ENCODE measurements around the gene DHX34. TPM values are rescaled to one million over a fixed set of nuclear protein-coding genes. Genes with fewer than 3 reads are reported as not detected.
"Not testable (repeated sequence)": the region's sequence is repeated elsewhere in the genome, so short reads cannot be mapped to it uniquely, and the experiment has no call there.

The DHX34 gene
- total RNA-seq, 2 donors from 2014 or later: 20.4 to 21.3 TPM

GRCh38 chr19:47324502-47324901 lies 24.6 kb upstream of the DHX34 start:
- no peaks in the 10 kb centered on the region for H3K36me3 ChIP-seq
- H3K27ac ChIP-seq: peak overlapping the region in 1 of 2 donors; percentile 55
- no peaks in the 10 kb centered on the region for H3K27me3 ChIP-seq (replicated peaks; ENCODE audit: insufficient read depth)
- H3K9me3 ChIP-seq: no peaks in the 10 kb centered on the region
- peak overlapping the region; percentile 44 for H3K4me3 ChIP-seq
- ATAC-seq (ENCODE audit: insufficient number of reproducible peaks, low FRiP score, low read depth): no peak
- TF ChIP-seq CTCF (IDR thresholded peaks at IDR 0.05): no peak
- no peaks in the 10 kb centered on the region for H3K4me1 ChIP-seq (ENCODE audit: control insufficient read depth in 1 of 2, low read depth in 2 of 2)
- DNase-seq (ENCODE audit: low spot score): no peak

DNA sequence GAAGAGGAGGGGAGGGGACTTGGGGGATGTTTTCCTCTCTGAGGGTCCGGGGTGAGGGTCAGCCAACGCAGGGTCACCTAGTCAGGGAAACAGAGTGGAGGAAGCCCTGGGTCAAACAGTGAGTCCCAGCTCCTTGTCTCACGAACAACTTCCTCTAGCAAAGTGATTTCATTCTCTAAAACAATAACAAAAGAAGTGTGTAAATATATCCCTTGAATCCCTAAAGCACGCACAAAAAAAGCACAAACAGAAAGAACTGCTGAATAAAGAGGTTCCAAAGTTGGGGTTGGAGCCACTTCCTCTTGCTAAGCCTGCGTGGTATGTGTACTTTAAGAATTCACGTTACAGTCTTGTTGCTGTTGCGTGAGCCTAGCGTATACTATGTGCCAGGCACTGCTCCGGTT lies 18.6 kb upstream of the DHX34 start:
- Histone ChIP-seq H3K4me1 (ENCODE audit: control insufficient read depth in 1 of 2, low read depth in 2 of 2) (peaks cover 0 to 11% of the 10 kb centered on the region in 2 donors), H3K9me3 (no peaks in the 10 kb centered on the region), H3K27me3 (replicated peaks; ENCODE audit: insufficient read depth) (no peaks in the 10 kb centered on the region), H3K36me3 (no peaks in the 10 kb centered on the region), H3K4me3 (peak overlapping the region; percentile 29), H3K27ac (peak overlapping the region in 1 of 2 donors; percentile 70)
- ATAC-seq (ENCODE audit: insufficient number of reproducible peaks, low FRiP score, low read depth): no peak
- no peak for DNase-seq (ENCODE audit: low spot score)
- no peak for TF ChIP-seq CTCF (IDR thresholded peaks at IDR 0.05)

- ATAC-seq (ENCODE audit: insufficient number of reproducible peaks, low FRiP score, low read depth): no peak
- Histone ChIP-seq H3K27me3 (replicated peaks; ENCODE audit: insufficient read depth) (no peaks in the 10 kb centered on the region), H3K4me3 (no peak overlapping the region), H3K9me3 (no peaks in the 10 kb centered on the region), H3K27ac (peak overlapping the region in 1 of 2 donors; percentile 44), H3K36me3 (no peaks in the 10 kb centered on the region), H3K4me1 (ENCODE audit: control insufficient read depth in 1 of 2, low read depth in 2 of 2) (peaks cover 0 to 11% of the 10 kb centered on the region in 2 donors)
- DNase-seq (ENCODE audit: low spot score): no peak
- no peak for TF ChIP-seq CTCF (IDR thresholded peaks at IDR 0.05)
Observed at GRCh38 chr19:47331490-47331889, 17.6 kb upstream of the DHX34 start.

DNA sequence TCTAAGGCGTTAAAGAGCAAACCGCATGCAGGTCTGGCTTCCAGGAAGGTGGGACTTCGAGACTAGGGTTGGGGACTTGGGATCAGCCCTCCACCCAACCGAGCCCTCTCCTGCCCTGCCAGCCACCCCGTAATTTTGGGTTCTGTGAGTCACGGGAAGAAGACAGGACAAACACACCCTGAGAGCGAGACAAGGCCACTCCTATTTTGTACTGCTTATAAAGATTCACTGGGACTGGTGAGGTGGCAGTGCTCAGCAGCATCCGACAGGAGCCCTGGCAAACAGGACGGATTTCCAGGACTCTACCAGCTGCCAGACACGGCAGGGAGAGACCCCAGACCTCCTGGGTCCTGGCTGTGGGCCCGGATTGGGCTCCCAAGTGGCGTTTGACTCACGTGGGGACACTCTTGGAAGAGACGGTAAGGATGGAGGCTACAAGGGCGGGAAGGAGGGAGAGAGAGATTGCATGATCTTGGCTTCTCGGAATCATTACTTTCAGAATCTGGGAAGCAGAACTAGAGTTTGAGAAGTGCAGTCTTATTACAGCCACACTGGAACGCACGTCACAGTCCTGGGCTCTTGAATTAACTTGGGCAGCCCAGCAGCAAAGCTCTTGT lies 17.1 kb upstream of the DHX34 start, which contains the start of gene C5AR2:
Gene C5AR2, plus strand, starts transcription at position 245 of the 617 bp plus-strand sequence. CDS start 8,625 bp downstream, outside the sequence.
- no peak for TF ChIP-seq CTCF (IDR thresholded peaks at IDR 0.05)
- ATAC-seq (ENCODE audit: insufficient number of reproducible peaks, low FRiP score, low read depth): no peak
- Histone ChIP-seq H3K4me1 (ENCODE audit: control insufficient read depth in 1 of 2, low read depth in 2 of 2) (peaks cover 0 to 11% of the 10 kb centered on the region in 2 donors), H3K27ac (peak within 1 kb of the TSS in 1 of 2 donors; percentile 44), H3K4me3 (peak within 1 kb of the TSS; percentile 41), H3K36me3 (no peaks in the 10 kb centered on the region), H3K27me3 (replicated peaks; ENCODE audit: insufficient read depth) (no peaks in the 10 kb centered on the region), H3K9me3 (no peaks in the 10 kb centered on the region)
- DNase-seq (ENCODE audit: low spot score): no peak

DNA sequence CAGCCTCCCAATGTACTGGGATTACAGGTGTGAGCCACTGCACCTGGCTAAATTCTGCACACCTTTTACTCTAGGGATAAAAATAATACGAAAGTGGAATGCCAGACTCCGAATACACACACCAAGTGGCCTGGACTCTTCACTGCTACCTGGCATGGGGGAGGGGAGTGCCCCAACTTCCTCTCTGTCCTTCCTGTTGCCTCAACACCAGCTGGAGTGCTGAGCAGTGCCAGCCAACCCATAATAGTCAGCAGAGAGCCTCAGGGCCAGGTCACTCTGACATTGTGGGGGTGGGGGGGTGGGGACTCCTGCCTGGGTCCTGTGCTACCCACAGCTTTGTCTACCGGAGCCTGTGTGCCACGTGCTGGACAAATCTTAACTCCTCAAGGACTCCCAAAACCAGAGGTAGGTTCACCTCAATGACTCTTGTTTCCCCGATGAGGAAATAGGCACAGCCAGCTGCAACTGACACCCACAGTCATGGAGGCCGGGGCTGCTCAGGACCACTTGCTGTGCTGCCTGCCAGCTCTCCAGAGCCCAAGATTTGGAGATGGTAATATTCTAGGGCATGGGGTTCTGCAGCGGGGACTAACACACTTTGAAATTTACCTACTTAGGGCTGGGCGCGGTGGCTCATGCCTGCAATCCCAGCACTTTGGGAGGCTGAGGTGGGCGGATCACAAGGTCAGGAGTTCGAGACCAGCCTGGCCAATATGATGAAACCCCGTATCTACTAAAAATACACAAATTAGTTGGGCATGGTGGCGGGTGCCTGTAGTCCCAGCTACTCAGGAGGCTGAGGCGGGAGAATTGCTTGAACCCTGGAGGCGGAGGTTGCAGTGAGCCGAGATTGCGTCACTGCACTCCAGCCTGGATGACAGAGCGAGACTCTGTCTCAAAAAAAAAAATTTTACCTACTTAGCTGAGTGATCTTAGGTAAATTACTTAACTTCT lies 12.1 kb upstream of the DHX34 start:
- H3K27me3 ChIP-seq (replicated peaks; ENCODE audit: insufficient read depth); H3K4me1 ChIP-seq (ENCODE audit: control insufficient read depth in 1 of 2, low read depth in 2 of 2); DNase-seq (ENCODE audit: low spot score); H3K36me3 ChIP-seq; H3K27ac ChIP-seq; ATAC-seq (ENCODE audit: insufficient number of reproducible peaks, low FRiP score, low read depth); H3K9me3 ChIP-seq: not testable (repeated sequence)
- peak overlapping the region; percentile 17 for H3K4me3 ChIP-seq
